Transverse colon (tissue), 4 donors: ENCODE data around the gene PER2.

Source experiments
- CTCF ChIP-seq, 5 experiments: fragments of 200-600 bp in 3 of 5; fragments of 450-650 bp in 2 of 5; sonication (generic) in 3 of 5; IDR thresholded peaks; 1 replicate in 2 of 5; 2 replicates in 3 of 5; pipeline ENCODE4 v1.5.1; 2016 to 2017; ENCODE audit warnings: antibody characterized with exemption in 5 of 5, inconsistent platforms in 3 of 5, mild to moderate bottlenecking in 2 of 5, moderate library complexity in 1 of 5
- POLR2AphosphoS5 ChIP-seq, 3 donors: sonication (generic); formaldehyde crosslinking; IDR thresholded peaks; one replicate each; pipeline ENCODE4 v1.6.1; 2016; ENCODE audit warnings: antibody characterized with exemption in 3 of 3

- TF ChIP-seq CTCF (IDR thresholded peaks at IDR 0.05): no peak
- TF ChIP-seq POLR2AphosphoS5 (IDR thresholded peaks at IDR 0.05): no peak
These were observed 25.8 kb downstream of the PER2 start for GRCh38 chr2:238262496-238263122.
